Large intestine (tissue), 3 donors: Measurements from ENCODE around the gene CCDC97. TPM values are rescaled to one million over a fixed set of nuclear protein-coding genes. Genes with fewer than 3 reads are reported as not detected.
"Not testable (repeated sequence)": the region's sequence is repeated elsewhere in the genome, so short reads cannot be mapped to it uniquely, and the experiment has no call there.

ENCODE experiments used
- DNase-seq, 2 donors: peaks; one replicate each; pipeline versions ENCODE4 v3.0.0 to v3.0.0-alpha.2; 2013
- H3K27ac ChIP-seq: one replicate; pipeline ENCODE4 v1.5.1; 2013; ENCODE audit warnings: low read length
- H3K27me3 ChIP-seq: 2 replicates; pipeline ENCODE4 v1.6.1; 2013; ENCODE audit warnings: low read length; ENCODE audit not compliant: control insufficient read depth, insufficient read depth
- H3K36me3 ChIP-seq: 2 replicates; pipeline ENCODE4 v1.6.1; 2013; ENCODE audit warnings: low read length; ENCODE audit not compliant: control insufficient read depth, insufficient read depth
- H3K4me1 ChIP-seq: one replicate; pipeline ENCODE4 v1.6.1; 2013; ENCODE audit warnings: low read length; ENCODE audit not compliant: control insufficient read depth, insufficient read depth
- H3K4me3 ChIP-seq: one replicate; pipeline ENCODE4 v1.5.1; 2013; ENCODE audit warnings: low read length
- H3K9me3 ChIP-seq: one replicate; pipeline ENCODE4 v1.6.1; 2013; ENCODE audit warnings: mild to moderate bottlenecking, low read depth, low read length, moderate library complexity; ENCODE audit not compliant: control insufficient read depth
- WGBS: methylation state at CpG from one replicate; pipeline ENCODE4 v1.1.5; 2013; ENCODE audit warnings: low lambda C conversion rate; ENCODE audit not compliant: insufficient coverage; 5-methylcytosine and 5-hydroxymethylcytosine counted together
- polyA plus RNA-seq: library from polyadenylated mRNA; unstranded; fragments of 120-200 nt; gene quantifications from one replicate; pipeline ENCODE4 v1.2.1, GENCODE V29; 2013

CCDC97 gene
- polyA plus RNA-seq, 1 donor, result 24.9 TPM

- no peak for DNase-seq
- H3K4me3 ChIP-seq, result no peak overlapping the region
- WGBS, result no CpG with 5 or more reads among the region's 10 CpGs
- no peak overlapping the region for H3K27ac ChIP-seq
- no peaks in the 10 kb centered on the region for H3K36me3 ChIP-seq
- peaks cover 14% of the 10 kb centered on the region for H3K27me3 ChIP-seq
- H3K4me1 ChIP-seq, result no peaks in the 10 kb centered on the region
- no peaks in the 10 kb centered on the region for H3K9me3 ChIP-seq
Observed at GRCh38 chr19:41335467-41335866, 25.5 kb downstream of the CCDC97 start.

GRCh38 chr19:41339936-41340335, 30.0 kb downstream of the CCDC97 start:
- no CpG with 5 or more reads among the region's 5 CpGs for WGBS
- no peaks in the 10 kb centered on the region for H3K4me1 ChIP-seq
- H3K4me3 ChIP-seq, result no peak overlapping the region
- H3K27me3 ChIP-seq, result no peaks in the 10 kb centered on the region
- H3K27ac ChIP-seq, result no peak overlapping the region
- no peaks in the 10 kb centered on the region for H3K9me3 ChIP-seq
- H3K36me3 ChIP-seq, result peaks cover 9% of the 10 kb centered on the region
- no peak for DNase-seq

DNA sequence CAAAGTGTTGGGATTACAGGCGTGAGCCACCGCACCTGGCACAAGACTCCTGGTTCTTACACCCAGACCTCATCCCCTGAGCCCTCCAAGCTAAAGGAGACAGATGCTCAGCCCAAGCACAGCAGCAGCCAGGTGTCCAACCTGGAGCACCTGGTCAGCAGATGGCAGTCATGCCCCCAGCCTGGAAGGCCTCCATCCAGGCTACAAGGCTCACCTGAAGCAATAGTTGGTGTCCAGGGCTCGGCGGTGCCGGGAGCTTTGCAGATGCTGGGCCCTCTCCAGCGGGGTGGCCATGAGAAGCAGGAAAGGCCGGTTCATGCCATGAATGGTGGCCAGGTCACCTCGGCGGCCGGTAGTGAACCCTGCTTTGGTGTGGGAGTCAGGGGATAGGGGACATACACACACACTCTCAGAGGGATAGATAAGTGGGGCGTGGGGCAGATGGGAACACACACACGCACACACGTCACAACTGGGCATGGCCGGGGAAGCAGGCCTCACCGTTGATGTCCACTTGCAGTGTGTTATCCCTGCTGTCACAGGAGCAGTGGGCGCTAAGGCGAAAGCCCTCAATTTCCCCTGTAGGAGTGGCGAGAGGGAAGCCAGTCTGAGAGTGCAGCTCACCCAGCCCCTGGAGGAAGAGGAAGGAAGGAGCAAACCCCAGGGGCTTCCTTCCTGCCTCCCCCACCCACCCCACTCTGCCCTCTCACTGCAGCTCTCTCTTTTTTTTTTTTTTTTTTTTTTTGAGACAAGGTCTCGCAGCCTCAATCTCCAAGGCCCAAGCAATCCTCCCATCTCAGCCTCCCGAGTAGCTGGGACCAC, 31.9 kb downstream of the CCDC97 start:
- H3K9me3 ChIP-seq, result no peaks in the 10 kb centered on the region
- WGBS, result no CpG with 5 or more reads among the region's 20 CpGs
- H3K4me3 ChIP-seq, result no peak overlapping the region
- H3K4me1 ChIP-seq, result no peaks in the 10 kb centered on the region
- peak in 1 of 2 donors; percentile 29 for DNase-seq
- no peaks in the 10 kb centered on the region for H3K27me3 ChIP-seq
- no peak overlapping the region for H3K27ac ChIP-seq
- H3K36me3 ChIP-seq, result peaks cover 9% of the 10 kb centered on the region

DNA sequence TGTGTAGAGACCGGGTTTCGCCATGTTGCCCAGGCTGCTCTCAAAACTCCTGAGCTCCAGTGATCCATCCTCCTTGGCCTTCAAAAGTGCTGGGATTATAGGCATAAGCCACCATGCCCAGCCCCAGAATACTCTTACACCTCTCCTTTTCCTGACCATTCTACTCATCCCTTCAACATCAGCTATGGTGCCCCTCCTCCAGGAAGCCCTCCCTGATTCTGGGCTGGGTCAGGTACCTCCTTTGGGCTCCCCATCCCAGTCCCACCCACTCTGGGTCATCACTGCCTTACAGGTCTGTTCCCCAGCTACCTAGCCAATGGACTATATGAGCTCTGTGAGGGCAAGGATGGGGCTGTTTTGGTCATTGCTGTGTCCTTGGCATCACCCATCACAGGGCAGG, 34.2 kb downstream of the CCDC97 start:
- H3K9me3 ChIP-seq, result no peaks in the 10 kb centered on the region

DNA sequence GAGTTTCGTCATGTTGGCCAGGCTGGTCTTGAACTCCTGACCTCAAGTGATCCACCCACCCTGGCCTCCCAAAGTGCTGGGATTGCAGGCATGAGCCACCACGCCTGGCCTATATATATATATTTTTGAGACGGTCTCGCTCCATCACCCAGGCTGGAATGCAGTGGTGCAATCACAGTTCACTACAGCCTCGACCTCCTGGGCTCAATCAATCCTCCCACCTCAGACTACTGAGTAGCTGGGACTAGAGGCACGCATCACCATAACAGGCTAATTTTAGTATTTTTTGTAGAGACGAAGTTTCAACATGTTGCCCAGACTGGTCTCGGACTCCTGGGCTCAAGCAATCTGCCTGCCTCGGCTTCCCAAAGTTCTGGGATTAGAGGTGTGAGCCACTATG, 36.9 kb downstream of the CCDC97 start:
- H3K4me3 ChIP-seq, H3K4me1 ChIP-seq, H3K9me3 ChIP-seq, DNase-seq, H3K27ac ChIP-seq: not testable (repeated sequence)
- peaks cover 11% of the 10 kb centered on the region for H3K36me3 ChIP-seq
- 100% methylated on average over 2 of the region's 9 CpGs for WGBS
- H3K27me3 ChIP-seq, result peaks cover 23% of the 10 kb centered on the region

More for the DNA sequence above, 34.2 kb downstream of the CCDC97 start:
- no peaks in the 10 kb centered on the region for H3K4me1 ChIP-seq
- peaks cover 2% of the 10 kb centered on the region for H3K27me3 ChIP-seq
- WGBS, result no CpG with 5 or more reads among the region's 2 CpGs
- no peak overlapping the region for H3K4me3 ChIP-seq
- DNase-seq, result no peak
- H3K27ac ChIP-seq, result no peak overlapping the region
- peaks cover 11% of the 10 kb centered on the region for H3K36me3 ChIP-seq

GRCh38 chr19:41350735-41351338, 40.9 kb downstream of the CCDC97 start:
- H3K4me1 ChIP-seq, result peaks cover 24% of the 10 kb centered on the region
- H3K27me3 ChIP-seq, result peaks cover 47% of the 10 kb centered on the region
- WGBS, result 3% methylated on average over 6 of the region's 22 CpGs
- no peak for DNase-seq
- no peak overlapping the region for H3K27ac ChIP-seq
- peak overlapping the region; percentile 53 for H3K4me3 ChIP-seq
- H3K36me3 ChIP-seq, result peaks cover 2% of the 10 kb centered on the region
- peaks cover 2% of the 10 kb centered on the region for H3K9me3 ChIP-seq

- peaks cover 24% of the 10 kb centered on the region for H3K4me1 ChIP-seq
- H3K9me3 ChIP-seq, result peaks cover 2% of the 10 kb centered on the region
- peaks cover 2% of the 10 kb centered on the region for H3K36me3 ChIP-seq
- WGBS, result 0% methylated on average over 9 of the region's 58 CpGs
- H3K27me3 ChIP-seq, result peaks cover 47% of the 10 kb centered on the region
- no peak overlapping the region for H3K27ac ChIP-seq
- H3K4me3 ChIP-seq, result peak overlapping the region; percentile 53
- DNase-seq, result peak in 1 of 2 donors; percentile 53
Observed at GRCh38 chr19:41351339-41352245, 41.6 kb downstream of the CCDC97 start.

DNA sequence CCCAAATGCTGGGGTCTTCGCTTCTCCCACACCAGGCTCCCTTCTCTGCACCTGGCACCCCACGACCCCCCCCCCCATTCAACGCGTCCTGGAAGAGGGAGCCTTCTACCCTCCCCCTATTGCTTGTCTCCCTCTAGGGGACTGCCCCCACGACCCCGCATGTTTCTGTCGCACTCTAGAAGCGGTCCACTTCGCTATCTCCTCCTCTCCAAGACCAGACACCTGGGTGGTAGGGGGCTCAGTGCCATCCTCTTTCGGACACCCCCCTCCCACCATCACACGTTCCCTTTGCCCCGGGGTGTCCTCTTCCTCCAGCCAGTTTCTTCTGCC, 42.3 kb downstream of the CCDC97 start:
- no peak for DNase-seq
- Histone ChIP-seq H3K36me3 (peaks cover 1% of the 10 kb centered on the region), H3K27me3 (peaks cover 47% of the 10 kb centered on the region), H3K9me3 (peaks cover 2% of the 10 kb centered on the region), H3K4me1 (peaks cover 24% of the 10 kb centered on the region), H3K27ac (no peak overlapping the region), H3K4me3 (peak overlapping the region; percentile 53)
- no CpG with 5 or more reads among the region's 12 CpGs for WGBS

DNA sequence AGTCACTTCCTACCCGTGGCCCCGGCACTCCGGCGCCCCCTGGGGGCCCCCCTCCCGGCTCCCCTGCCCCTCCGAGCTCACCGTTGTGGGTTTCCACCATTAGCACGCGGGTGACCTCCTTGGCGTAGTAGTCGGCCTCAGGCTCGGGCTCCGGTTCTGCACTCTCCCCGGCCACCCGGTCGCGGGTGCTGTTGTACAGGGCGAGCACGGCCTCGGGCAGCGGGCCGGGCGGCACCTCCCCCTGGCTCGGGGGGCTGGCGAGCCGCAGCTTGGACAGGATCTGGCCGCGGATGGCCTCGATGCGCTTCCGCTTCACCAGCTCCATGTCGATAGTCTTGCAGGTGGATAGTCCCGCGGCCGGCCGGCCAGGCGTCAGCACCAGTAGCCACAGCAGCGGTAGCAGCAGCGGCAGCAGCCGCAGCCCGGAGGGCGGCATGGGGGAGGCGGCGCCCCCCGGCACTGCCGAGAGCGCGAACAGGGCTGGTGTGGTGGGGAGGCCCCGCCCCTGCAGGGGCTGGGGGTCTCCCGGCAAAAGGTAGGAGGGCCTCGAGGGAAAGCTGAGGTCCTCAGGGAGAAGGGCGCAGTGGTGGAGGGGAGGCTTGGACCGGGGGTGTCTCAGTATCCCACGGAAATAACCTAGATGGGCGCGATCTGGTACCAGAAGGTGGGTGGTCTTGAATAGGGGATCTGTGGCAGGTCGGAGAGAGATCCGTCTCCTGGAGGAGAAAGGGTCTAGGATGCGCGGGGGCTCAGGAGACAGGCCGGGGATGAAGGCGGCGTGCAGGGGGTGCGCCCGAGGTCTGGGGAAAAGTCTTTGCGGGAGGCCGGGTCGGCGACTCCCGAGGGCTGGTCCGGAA, 42.9 kb downstream of the CCDC97 start:
- peak in 1 of 2 donors; percentile 47 for DNase-seq
- no peaks in the 10 kb centered on the region for H3K36me3 ChIP-seq
- peaks cover 47% of the 10 kb centered on the region for H3K27me3 ChIP-seq
- peaks cover 2% of the 10 kb centered on the region for H3K9me3 ChIP-seq
- peaks cover 24% of the 10 kb centered on the region for H3K4me1 ChIP-seq
- 0% methylated on average over 1 of the region's 71 CpGs for WGBS
- peak overlapping the region; percentile 53 for H3K4me3 ChIP-seq
- no peak overlapping the region for H3K27ac ChIP-seq
